Raji (cell line): ENCODE data around the gene PIEZO1.

Experiments used
- POLR2A ChIP-seq: IDR thresholded peaks from 2 replicates; pipeline ENCODE4 v1.6.1; 2011; ENCODE audit warnings: low read depth, low read length, control low read depth; ENCODE audit not compliant: insufficient read depth

PIEZO1 gene

GRCh38 chr16:88743693-88744576 is 41.1 kb downstream of the PIEZO1 start:
- TF ChIP-seq POLR2A, result no peak

- TF ChIP-seq POLR2A, result no peak
Observed at GRCh38 chr16:88742896-88743605, 42.0 kb downstream of the PIEZO1 start.

- TF ChIP-seq POLR2A, result no peak
Observed at GRCh38 chr16:88741368-88741767, 43.7 kb downstream of the PIEZO1 start.

- no peak for TF ChIP-seq POLR2A
Observed at GRCh38 chr16:88740727-88741055, 44.3 kb downstream of the PIEZO1 start.

- no peak for TF ChIP-seq POLR2A
Observed at GRCh38 chr16:88739977-88740726, 44.9 kb downstream of the PIEZO1 start.

GRCh38 chr16:88739139-88739976 is 45.7 kb downstream of the PIEZO1 start:
- no peak for TF ChIP-seq POLR2A

GRCh38 chr16:88738151-88739084 is 46.6 kb downstream of the PIEZO1 start:
- no peak for TF ChIP-seq POLR2A

GRCh38 chr16:88737298-88738150 is 47.5 kb downstream of the PIEZO1 start:
- TF ChIP-seq POLR2A, result peak; percentile 30; the same call in 1 of the 2 replicates

- no peak for TF ChIP-seq POLR2A
Observed at GRCh38 chr16:88736496-88736895, 48.5 kb downstream of the PIEZO1 start.

GRCh38 chr16:88736088-88736487 is 48.9 kb downstream of the PIEZO1 start:
- TF ChIP-seq POLR2A, result no peak

GRCh38 chr16:88735616-88736015 is 49.4 kb downstream of the PIEZO1 start:
- no peak for TF ChIP-seq POLR2A

- TF ChIP-seq POLR2A, result no peak
Observed at GRCh38 chr16:88735121-88735520, 49.9 kb downstream of the PIEZO1 start.

GRCh38 chr16:88734361-88734728 is 50.7 kb downstream of the PIEZO1 start:
- TF ChIP-seq POLR2A, result no peak

- no peak for TF ChIP-seq POLR2A
Observed at GRCh38 chr16:88733630-88734360, 51.2 kb downstream of the PIEZO1 start.
